ENCODE measurements around the gene NISCH. TPM values are rescaled to one million over a fixed set of nuclear protein-coding genes. Genes with fewer than 3 reads are reported as not detected.

NISCH gene
- total RNA-seq, 1 experiment from 2014 or later, result 104 TPM

DNA sequence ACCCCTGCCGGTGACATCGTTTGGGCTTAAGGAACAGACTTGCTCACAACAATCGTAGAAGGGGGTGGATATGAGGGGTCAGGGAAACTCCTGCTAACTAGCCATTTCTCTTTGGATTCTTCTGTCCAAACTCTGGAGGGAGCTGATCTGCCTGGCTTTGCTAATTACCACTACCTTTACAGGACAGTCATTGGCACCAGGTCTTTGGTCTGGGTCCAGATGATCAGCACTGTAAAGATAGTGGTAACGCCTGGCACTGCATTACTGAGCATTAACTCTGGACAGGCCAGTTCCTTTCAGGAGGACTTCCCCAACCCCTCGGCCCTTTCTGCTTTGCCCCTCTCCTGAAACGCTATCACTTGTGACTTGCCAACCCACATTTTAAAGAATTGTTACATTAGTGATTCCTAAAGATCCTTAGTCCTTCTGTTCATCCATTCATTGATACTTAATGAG lies 81.8 kb downstream of the NISCH start:
- H3K4me1 Mint-ChIP-seq, result peaks cover 40 to 47% of the 10 kb centered on the region in 2 experiments
- WGBS (ENCODE audit: extremely low coverage, insufficient read length, low lambda C conversion rate), result no CpG with 5 or more reads among the region's 6 CpGs
- no peaks in the 10 kb centered on the region for H4K20me1 ChIP-seq (ENCODE audit: control insufficient read depth, insufficient read depth, insufficient read length)

More for the DNA sequence above, 81.8 kb downstream of the NISCH start:
- Mint-ChIP-seq H3K9me3 (no peaks in the 10 kb centered on the region), H3K4me3 (peak overlapping the region; percentile 98 to 99), H3K36me3 (ENCODE audit: insufficient read depth in 1 of 3, low read depth in 3 of 3) (peaks cover 17 to 43% (median 27%) of the 10 kb centered on the region in 3 experiments), H3K27ac (peak overlapping the region in 1 of 3 experiments; percentile 99; a peak in 3 of 7 replicates), H3K27me3 (ENCODE audit: low read depth) (no peaks in the 10 kb centered on the region)
- H3K4ac ChIP-seq (ENCODE audit: low read depth, low read length), result no peak overlapping the region
- no peaks in the 10 kb centered on the region for H3K27me3 ChIP-seq (ENCODE audit: insufficient read depth, low read length)
- H3K27ac ChIP-seq (ENCODE audit: insufficient read length, low read depth, low read length), result no peak overlapping the region
- no peak overlapping the region for H3K14ac ChIP-seq (ENCODE audit: insufficient read depth, low read length)
- H3K18ac ChIP-seq (ENCODE audit: insufficient read length, low read depth, low read length), result no peak overlapping the region
- no peak overlapping the region for H3K56ac ChIP-seq (ENCODE audit: insufficient read length, low read depth, low read length)
- H4K5ac ChIP-seq (ENCODE audit: insufficient read length, low read depth, low read length), result no peak overlapping the region
- no peaks in the 10 kb centered on the region for H3K9me3 ChIP-seq (ENCODE audit: control insufficient read depth, low read depth, low read length)
- no peak for DNase-seq
- H2BK20ac ChIP-seq (ENCODE audit: low read depth, low read length, poor library complexity, severe bottlenecking), result no peak overlapping the region
- TF ChIP-seq, protein P1, sequence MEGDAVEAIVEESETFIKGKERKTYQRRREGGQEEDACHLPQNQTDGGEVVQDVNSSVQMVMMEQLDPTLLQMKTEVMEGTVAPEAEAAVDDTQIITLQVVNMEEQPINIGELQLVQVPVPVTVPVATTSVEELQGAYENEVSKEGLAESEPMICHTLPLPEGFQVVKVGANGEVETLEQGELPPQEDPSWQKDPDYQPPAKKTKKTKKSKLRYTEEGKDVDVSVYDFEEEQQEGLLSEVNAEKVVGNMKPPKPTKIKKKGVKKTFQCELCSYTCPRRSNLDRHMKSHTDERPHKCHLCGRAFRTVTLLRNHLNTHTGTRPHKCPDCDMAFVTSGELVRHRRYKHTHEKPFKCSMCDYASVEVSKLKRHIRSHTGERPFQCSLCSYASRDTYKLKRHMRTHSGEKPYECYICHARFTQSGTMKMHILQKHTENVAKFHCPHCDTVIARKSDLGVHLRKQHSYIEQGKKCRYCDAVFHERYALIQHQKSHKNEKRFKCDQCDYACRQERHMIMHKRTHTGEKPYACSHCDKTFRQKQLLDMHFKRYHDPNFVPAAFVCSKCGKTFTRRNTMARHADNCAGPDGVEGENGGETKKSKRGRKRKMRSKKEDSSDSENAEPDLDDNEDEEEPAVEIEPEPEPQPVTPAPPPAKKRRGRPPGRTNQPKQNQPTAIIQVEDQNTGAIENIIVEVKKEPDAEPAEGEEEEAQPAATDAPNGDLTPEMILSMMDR (conservative IDR thresholded peaks at IDR 0.05), result no peak
- H3K23me2 ChIP-seq (ENCODE audit: insufficient read length, low read depth, low read length, poor library complexity, severe bottlenecking), result peaks cover 23% of the 10 kb centered on the region
- H2BK120ac ChIP-seq (ENCODE audit: low read depth, low read length, poor library complexity, severe bottlenecking), result no peak overlapping the region
- H4K8ac ChIP-seq (replicated peaks; ENCODE audit: insufficient read length, low read depth, low read length), result no peak overlapping the region
- H3K79me1 ChIP-seq (ENCODE audit: insufficient read depth, low read depth, low read length, poor library complexity, severe bottlenecking), result peaks cover 6% of the 10 kb centered on the region
- peak overlapping the region; percentile 93 for H3K4me2 ChIP-seq (ENCODE audit: insufficient read depth, insufficient read length, low read length)
- no peak overlapping the region for H2BK12ac ChIP-seq (ENCODE audit: insufficient read length, low read depth, low read length)
- peak overlapping the region; percentile 74 for H3K9ac ChIP-seq (ENCODE audit: extremely low read depth, insufficient read length, low read length)
- no peak overlapping the region for H3K23ac ChIP-seq (ENCODE audit: insufficient read length, low read depth, low read length)
- peaks cover 6% of the 10 kb centered on the region for H3K4me1 ChIP-seq (ENCODE audit: insufficient read depth, low read length)
- no peak overlapping the region for H3T11ph ChIP-seq (ENCODE audit: low read length)
- H3K79me2 ChIP-seq (ENCODE audit: insufficient read depth, low read length), result peaks cover 14% of the 10 kb centered on the region; the same call in 1 of the 2 replicates
- no peak overlapping the region for H2BK5ac ChIP-seq (ENCODE audit: insufficient read length, low read length)
- H2AK5ac ChIP-seq (ENCODE audit: insufficient read length, low read length), result no peak overlapping the region
- no peak overlapping the region for H2BK15ac ChIP-seq (ENCODE audit: low read depth, low read length)
- H4K91ac ChIP-seq (ENCODE audit: insufficient read length, low read depth, low read length), result no peak overlapping the region
- no peak overlapping the region for H2AFZ ChIP-seq (ENCODE audit: low read length)

All from H9 (cell line).